Measurements from ENCODE around the gene PLEKHM3. TPM values are rescaled to one million over a fixed set of nuclear protein-coding genes. Genes with fewer than 3 reads are reported as not detected.

Gene PLEKHM3
- polyA plus RNA-seq, 2 of the 4 experiments (the other 2 are of a cell fraction): 2.9 to 6.5 TPM

DNA sequence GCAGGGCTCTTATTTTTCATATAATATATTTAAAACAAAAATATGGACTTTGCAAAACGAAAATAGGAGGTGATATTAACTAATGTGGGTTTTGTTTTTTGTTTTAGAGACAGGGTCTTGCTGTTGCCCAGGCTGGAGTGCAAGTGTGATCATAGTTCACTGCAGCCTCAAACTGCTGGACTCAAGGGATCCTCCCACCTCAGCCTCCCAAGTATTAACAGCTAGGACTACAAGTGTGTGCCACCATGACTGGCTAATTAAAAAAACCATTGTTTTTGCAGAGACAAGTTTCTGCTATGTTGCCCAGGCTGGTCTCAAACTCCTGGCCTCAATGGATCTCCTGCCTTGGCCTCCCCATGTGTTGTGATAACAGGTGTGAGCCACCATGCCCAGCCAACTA lies 185.2 kb downstream of the PLEKHM3 start:
- Histone ChIP-seq H3K4me1 (peaks cover 10% of the 10 kb centered on the region), H3K4me2 (no peak overlapping the region), H3K27ac (no peak overlapping the region), H3K4me3 (no peak overlapping the region), H3K9me3 (no peaks in the 10 kb centered on the region)
- DNase-seq (ENCODE audit: low read depth in 1 of 2, low spot score in 1 of 2): no peak
- ATAC-seq: no peak
- ChIA-PET CTCF (no interaction called here), POLR2A (interaction anchor here (0.5 to 0.6 kb wide), 2 partner anchors 41 to 49 kb away, joined by 3 to 5 read pairs; no protein-coding TSS in a partner anchor)
- FAIRE-seq: no peak
- WGBS (ENCODE audit: missing lambda C conversion rate): 38% methylated on average over 1 of the region's 1 CpG
- TF ChIP-seq ZNF302 (CRISPR knock-in tag; IDR thresholded peaks at IDR 0.05): no peak
- no peak for TF ChIP-seq MYC (IDR thresholded peaks at IDR 0.05; ENCODE audit: borderline replicate concordance, low read length)
- no peak for TF ChIP-seq NR3C1 (IDR thresholded peaks at IDR 0.05)

DNA sequence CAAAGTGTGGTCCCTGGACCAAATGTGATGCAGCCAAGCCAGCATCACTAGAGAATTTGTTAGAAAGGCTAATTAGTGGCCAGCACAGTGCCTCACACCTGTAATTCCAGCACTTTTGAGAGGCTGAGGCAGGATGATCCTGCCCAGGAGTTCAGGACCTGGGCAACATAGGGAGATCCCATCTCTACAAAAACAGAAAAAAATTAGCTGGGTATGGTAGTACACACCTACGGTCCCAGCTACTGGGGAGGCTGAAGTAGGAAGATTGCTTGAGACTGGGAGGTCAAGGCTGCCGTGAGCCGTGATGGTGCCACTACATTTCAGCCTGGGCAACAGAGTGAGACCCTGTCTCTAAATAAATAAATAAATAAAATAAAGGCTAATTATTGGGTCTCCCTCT lies 185.8 kb downstream of the PLEKHM3 start:
- 98% methylated on average over 3 of the region's 3 CpGs for WGBS (ENCODE audit: missing lambda C conversion rate)
- CTCF ChIA-PET: no interaction called here
- peaks cover 5% of the 10 kb centered on the region for H3K4me1 ChIP-seq
- ATAC-seq (no peak), DNase-seq (ENCODE audit: low read depth in 1 of 2, low spot score in 1 of 2) (no peak), FAIRE-seq (no peak)
- H3K9me3 ChIP-seq: no peaks in the 10 kb centered on the region
- no peak overlapping the region for H3K4me3 ChIP-seq
- POLR2A ChIA-PET: interaction anchor here (0.5 to 0.6 kb wide), 2 partner anchors 40 to 49 kb away, joined by 3 to 5 read pairs; no protein-coding TSS in a partner anchor
- no peak overlapping the region for H3K27ac ChIP-seq
- no peak overlapping the region for H3K4me2 ChIP-seq
- TF ChIP-seq EP300 (IDR thresholded peaks at IDR 0.05) (no peak), JUN (IDR thresholded peaks at IDR 0.05) (no peak), ZSCAN20 (CRISPR knock-in tag; IDR thresholded peaks at IDR 0.05) (no peak), RNF2 (IDR thresholded peaks at IDR 0.05; ENCODE audit: borderline replicate concordance, low read depth) (no peak), MAX (IDR thresholded peaks at IDR 0.05) (no peak), BHLHE40 (IDR thresholded peaks at IDR 0.05; ENCODE audit: low read depth, low read length) (no peak), HOXB13 (CRISPR knock-in tag; IDR thresholded peaks at IDR 0.05; ENCODE audit: low read depth) (no peak), MAZ (IDR thresholded peaks at IDR 0.05; ENCODE audit: borderline replicate concordance, low read depth, low read length) (no peak)
- TF ChIP-seq, protein P1, sequence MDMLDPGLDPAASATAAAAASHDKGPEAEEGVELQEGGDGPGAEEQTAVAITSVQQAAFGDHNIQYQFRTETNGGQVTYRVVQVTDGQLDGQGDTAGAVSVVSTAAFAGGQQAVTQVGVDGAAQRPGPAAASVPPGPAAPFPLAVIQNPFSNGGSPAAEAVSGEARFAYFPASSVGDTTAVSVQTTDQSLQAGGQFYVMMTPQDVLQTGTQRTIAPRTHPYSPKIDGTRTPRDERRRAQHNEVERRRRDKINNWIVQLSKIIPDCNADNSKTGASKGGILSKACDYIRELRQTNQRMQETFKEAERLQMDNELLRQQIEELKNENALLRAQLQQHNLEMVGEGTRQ (IDR thresholded peaks at IDR 0.05): no peak
- TF ChIP-seq, protein P2, sequence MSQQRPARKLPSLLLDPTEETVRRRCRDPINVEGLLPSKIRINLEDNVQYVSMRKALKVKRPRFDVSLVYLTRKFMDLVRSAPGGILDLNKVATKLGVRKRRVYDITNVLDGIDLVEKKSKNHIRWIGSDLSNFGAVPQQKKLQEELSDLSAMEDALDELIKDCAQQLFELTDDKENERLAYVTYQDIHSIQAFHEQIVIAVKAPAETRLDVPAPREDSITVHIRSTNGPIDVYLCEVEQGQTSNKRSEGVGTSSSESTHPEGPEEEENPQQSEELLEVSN (IDR thresholded peaks at IDR 0.05; ENCODE audit: borderline replicate concordance, low read depth): no peak

GRCh38 chr2:207839028-207839427 lies 186.3 kb downstream of the PLEKHM3 start:
- no peak for TF ChIP-seq RAD21 (conservative IDR thresholded peaks at IDR 0.05 in 1 of 2, IDR thresholded peaks at IDR 0.05 in 1 of 2)
- no peak for TF ChIP-seq KDM1A (IDR thresholded peaks at IDR 0.05; ENCODE audit: low read depth)
- TF ChIP-seq MAX (IDR thresholded peaks at IDR 0.05): no peak
- no peak for TF ChIP-seq MAFK (IDR thresholded peaks at IDR 0.05; ENCODE audit: partially characterized antibody)
- no peak for TF ChIP-seq TP53 (CRISPR knock-in tag; IDR thresholded peaks at IDR 0.05)
- TF ChIP-seq, protein P3, sequence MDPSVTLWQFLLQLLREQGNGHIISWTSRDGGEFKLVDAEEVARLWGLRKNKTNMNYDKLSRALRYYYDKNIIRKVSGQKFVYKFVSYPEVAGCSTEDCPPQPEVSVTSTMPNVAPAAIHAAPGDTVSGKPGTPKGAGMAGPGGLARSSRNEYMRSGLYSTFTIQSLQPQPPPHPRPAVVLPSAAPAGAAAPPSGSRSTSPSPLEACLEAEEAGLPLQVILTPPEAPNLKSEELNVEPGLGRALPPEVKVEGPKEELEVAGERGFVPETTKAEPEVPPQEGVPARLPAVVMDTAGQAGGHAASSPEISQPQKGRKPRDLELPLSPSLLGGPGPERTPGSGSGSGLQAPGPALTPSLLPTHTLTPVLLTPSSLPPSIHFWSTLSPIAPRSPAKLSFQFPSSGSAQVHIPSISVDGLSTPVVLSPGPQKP (IDR thresholded peaks at IDR 0.05; ENCODE audit: low read depth, low read length): no peak
- FAIRE-seq: no peak
- no peak overlapping the region for H3K4me2 ChIP-seq

More at GRCh38 chr2:207839028-207839427, 186.3 kb downstream of the PLEKHM3 start:
- Histone ChIP-seq H3K4me1 (0 out of 3 replicates have a peak, but pooled peaks cover 3% of the 10 kb centered on the region), H3K4me3 (no peak overlapping the region), H3K27ac (no peak overlapping the region), H3K9me3 (no peaks in the 10 kb centered on the region)
- POLR2A ChIA-PET: no interaction called here
- DNase-seq (ENCODE audit: low read depth in 1 of 2, low spot score in 1 of 2) (no peak), ATAC-seq (no peak)
- WGBS (ENCODE audit: missing lambda C conversion rate): 93% methylated on average over 1 of the region's 1 CpG
- CTCF ChIA-PET: no interaction called here

Data from A549 (cell line).